HL-60 (cell line): ENCODE measurements around the gene USP32.

Source experiments
- DNase-seq, 2 experiments: peaks; one replicate each; pipeline ENCODE4 v3.0.0-alpha.2; 2010 to 2020; ENCODE audit warnings: low read depth in 1 of 2, low spot score in 1 of 2
- H3K27ac ChIP-seq: fragments of 250-450 bp; sonication (Bioruptor Pico); replicated peaks from 2 replicates; pipeline ENCODE4 v1.5.1; 2020; ENCODE audit warnings: mild to moderate bottlenecking, moderate library complexity
- H3K27me3 ChIP-seq: fragments of 250-450 bp; sonication (Bioruptor Pico); 2 replicates; pipeline ENCODE4 v1.5.1; 2021; ENCODE audit warnings: mild to moderate bottlenecking, moderate library complexity; ENCODE audit not compliant: insufficient read depth, poor library complexity, severe bottlenecking
- H3K4me3 ChIP-seq: replicated peaks from 2 replicates; pipeline ENCODE4 v1.5.1; 2011; ENCODE audit warnings: mild to moderate bottlenecking, control low read depth, low read length; ENCODE audit not compliant: insufficient read depth
- CTCF ChIP-seq: IDR thresholded peaks from one replicate; pipeline ENCODE4 v1.5.1; 2011; ENCODE audit warnings: low read length, control low read depth, inconsistent platforms; ENCODE audit not compliant: insufficient read depth
- GABPA ChIP-seq: IDR thresholded peaks from 2 replicates; pipeline ENCODE4 v1.6.1; 2012; ENCODE audit warnings: low read depth
- POLR2AphosphoS5 ChIP-seq: IDR thresholded peaks from 2 replicates; pipeline ENCODE4 v1.6.1; 2012; ENCODE audit warnings: low read depth
- REST ChIP-seq: IDR thresholded peaks from 2 replicates; pipeline ENCODE4 v1.6.1; 2012; ENCODE audit warnings: low read depth; ENCODE audit not compliant: insufficient replicate concordance
- SPI1 ChIP-seq: IDR thresholded peaks from 2 replicates; pipeline ENCODE4 v1.6.1; 2012; ENCODE audit warnings: low read depth, mild to moderate bottlenecking, borderline replicate concordance

USP32 gene

GRCh38 chr17:60134396-60135150 is 257.4 kb downstream of the USP32 start:
- TF ChIP-seq SPI1 (no peak), CTCF (no peak), REST (no peak), POLR2AphosphoS5 (no peak), GABPA (no peak)
- no peak for DNase-seq
- H3K27me3 ChIP-seq = peaks cover 7% of the 10 kb centered on the region
- H3K27ac ChIP-seq = no peak overlapping the region; the same call in 1 of the 2 replicates
- H3K4me3 ChIP-seq = peak overlapping the region; percentile 54

GRCh38 chr17:60130466-60130865 is 261.5 kb downstream of the USP32 start:
- Histone ChIP-seq H3K27me3 (no peaks in the 10 kb centered on the region), H3K4me3 (no peak overlapping the region), H3K27ac (no peak overlapping the region)
- no peak for DNase-seq
- TF ChIP-seq GABPA = no peak
- TF ChIP-seq CTCF = no peak
- TF ChIP-seq SPI1 = no peak
- TF ChIP-seq REST = no peak
- no peak for TF ChIP-seq POLR2AphosphoS5

- no peak for DNase-seq
- no peak overlapping the region for H3K27ac ChIP-seq
- H3K27me3 ChIP-seq = no peaks in the 10 kb centered on the region
- no peak overlapping the region for H3K4me3 ChIP-seq
- no peak for TF ChIP-seq CTCF
- no peak for TF ChIP-seq GABPA
- no peak for TF ChIP-seq SPI1
- no peak for TF ChIP-seq POLR2AphosphoS5
- no peak for TF ChIP-seq REST
Measured at GRCh38 chr17:60129164-60129563, 262.8 kb downstream of the USP32 start.
